Right lobe of liver (tissue), 6 donors: ENCODE data around the gene TMEM50B. TPM values are rescaled to one million over a fixed set of nuclear protein-coding genes. Genes with fewer than 3 reads are reported as not detected.
"Not testable (repeated sequence)": the region's sequence is repeated elsewhere in the genome, so short reads cannot be mapped to it uniquely, and the experiment has no call there.

Source experiments
- ATAC-seq, 4 donors: fragments of 200-7000 bp; cut with Tn5 transposase; one replicate each; pipeline ENCODE4 v1.9.1; 2020; ENCODE audit warnings: mild to moderate bottlenecking in 4 of 4, moderate library complexity in 4 of 4
- DNase-seq, 3 donors: peaks; one replicate each; pipeline ENCODE4 v3.0.0-alpha.2; 2020
- H3K27ac ChIP-seq, 3 donors: fragments of 200-600 bp; one replicate each; pipeline ENCODE4 v1.8.0; 2022
- H3K27me3 ChIP-seq, 2 donors: fragments of 200-600 bp; one replicate each; pipeline ENCODE4 v1.8.0; 2022
- H3K36me3 ChIP-seq, 4 donors: fragments of 200-600 bp; sonication (generic) in 1 of 4; one replicate each; pipeline versions ENCODE4 v1.5.1 to v1.8.0; 2017 to 2022; ENCODE audit warnings: control low read depth in 1 of 4
- H3K4me1 ChIP-seq, 4 donors: fragments of 200-600 bp; sonication (generic) in 1 of 4; one replicate each; pipeline versions ENCODE4 v1.5.1 to v1.8.0; 2017 to 2022; ENCODE audit warnings: control low read depth in 1 of 4
- H3K4me3 ChIP-seq, 3 donors: fragments of 200-600 bp; one replicate each; pipeline ENCODE4 v1.8.0; 2022
- H3K9me3 ChIP-seq, 4 donors: fragments of 200-600 bp; sonication (generic) in 1 of 4; one replicate each; pipeline versions ENCODE4 v1.5.1 to v1.8.0; 2017 to 2022; ENCODE audit warnings: control low read depth in 1 of 4
- POLR2A ChIP-seq: fragments of 450-650 bp; IDR thresholded peaks from one replicate; pipeline ENCODE4 v1.6.1; 2017; ENCODE audit warnings: antibody characterized with exemption, mild to moderate bottlenecking
- WGBS: methylation state at CpG from one replicate; pipeline ENCODE4 v1.1.6; 2018; ENCODE audit warnings: low coverage, low lambda C conversion rate; ENCODE audit not compliant: insufficient coverage; ENCODE audit errors: missing lambda C conversion rate; 5-methylcytosine and 5-hydroxymethylcytosine counted together
- intact Hi-C, 2 donors: fragments of 100-400 bp; cut with DNase I; formaldehyde crosslinking; loops; one replicate each; pipeline versions ENCODE4 v1.11.2 to v1.14.1; 2022
- total RNA-seq, 6 experiments: library from RNA; depleted of rRNA in 2 of 6; stranded (reverse); fragments of >200 nt in 2 of 6; fragmentation: NEBNext Ultra II Directional in 3 of 6; extraction: Animal tissue kit (Norgen Biotek cat#: 25700) in 3 of 6; gene quantifications; one replicate each; pipeline versions ENCODE4 v1.1.0 to v1.2.4, GENCODE V29; 2016 to 2023
- TF ChIP-seq, protein P1 (sequence below), 4 donors: fragments of 200-600 bp in 3 of 4; fragments of 450-650 bp in 1 of 4; IDR thresholded peaks; one replicate each; pipeline versions ENCODE4 v1.5.1 to v1.8.0; 2016 to 2022; ENCODE audit warnings: antibody characterized with exemption in 4 of 4, mild to moderate bottlenecking in 2 of 4
- donor health status: DM: no; HTN: yes; CAD: no.
- donor health status: DM: no; HTN: no; CAD: no.
- donor health status: DM: no; HTN: no; CAD: no.
- donor health status: DM: no; HTN: yes; CAD: no.
- donor health status: DM: no; HTN: yes; CAD: no.

Gene TMEM50B
- total RNA-seq, 6 experiments from 2014 or later: 13.0 to 35.4 (median 20.2) TPM

DNA sequence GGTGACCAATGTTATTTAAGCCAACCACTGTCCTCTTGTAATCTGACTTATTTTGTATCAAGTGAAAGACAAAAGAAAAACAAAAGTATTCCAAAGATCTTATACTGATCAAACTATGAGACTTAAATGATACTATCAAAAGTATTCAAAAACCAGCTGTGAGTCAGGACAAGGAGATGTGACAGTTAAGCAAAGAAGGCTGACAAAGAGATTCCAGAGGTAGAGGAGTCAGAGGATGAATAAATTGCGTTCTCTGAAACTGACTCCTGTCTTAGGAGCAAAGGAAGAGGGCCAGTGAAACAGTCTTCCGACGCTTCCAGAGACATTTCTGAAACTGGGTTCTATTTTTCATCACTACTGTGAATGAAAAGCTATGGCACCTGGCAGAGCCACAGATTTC is 20.9 kb downstream of the TMEM50B start:
- 97% methylated on average over 3 of the region's 3 CpGs for WGBS
- H3K4me3 ChIP-seq: no peak overlapping the region
- peaks cover 0 to 25% (median 10%) of the 10 kb centered on the region in 4 donors for H3K4me1 ChIP-seq
- no peak for ATAC-seq
- DNase-seq: peak in 1 of 3 donors; percentile 1
- no peaks in the 10 kb centered on the region for H3K9me3 ChIP-seq
- peaks cover 0 to 44% (median 4%) of the 10 kb centered on the region in 4 donors for H3K36me3 ChIP-seq
- H3K27me3 ChIP-seq: no peaks in the 10 kb centered on the region
- no peak overlapping the region for H3K27ac ChIP-seq
- TF ChIP-seq POLR2A: no peak
- TF ChIP-seq, protein P1, sequence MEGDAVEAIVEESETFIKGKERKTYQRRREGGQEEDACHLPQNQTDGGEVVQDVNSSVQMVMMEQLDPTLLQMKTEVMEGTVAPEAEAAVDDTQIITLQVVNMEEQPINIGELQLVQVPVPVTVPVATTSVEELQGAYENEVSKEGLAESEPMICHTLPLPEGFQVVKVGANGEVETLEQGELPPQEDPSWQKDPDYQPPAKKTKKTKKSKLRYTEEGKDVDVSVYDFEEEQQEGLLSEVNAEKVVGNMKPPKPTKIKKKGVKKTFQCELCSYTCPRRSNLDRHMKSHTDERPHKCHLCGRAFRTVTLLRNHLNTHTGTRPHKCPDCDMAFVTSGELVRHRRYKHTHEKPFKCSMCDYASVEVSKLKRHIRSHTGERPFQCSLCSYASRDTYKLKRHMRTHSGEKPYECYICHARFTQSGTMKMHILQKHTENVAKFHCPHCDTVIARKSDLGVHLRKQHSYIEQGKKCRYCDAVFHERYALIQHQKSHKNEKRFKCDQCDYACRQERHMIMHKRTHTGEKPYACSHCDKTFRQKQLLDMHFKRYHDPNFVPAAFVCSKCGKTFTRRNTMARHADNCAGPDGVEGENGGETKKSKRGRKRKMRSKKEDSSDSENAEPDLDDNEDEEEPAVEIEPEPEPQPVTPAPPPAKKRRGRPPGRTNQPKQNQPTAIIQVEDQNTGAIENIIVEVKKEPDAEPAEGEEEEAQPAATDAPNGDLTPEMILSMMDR (IDR thresholded peaks at IDR 0.05): no peak
- intact Hi-C loops: no loop called here

DNA sequence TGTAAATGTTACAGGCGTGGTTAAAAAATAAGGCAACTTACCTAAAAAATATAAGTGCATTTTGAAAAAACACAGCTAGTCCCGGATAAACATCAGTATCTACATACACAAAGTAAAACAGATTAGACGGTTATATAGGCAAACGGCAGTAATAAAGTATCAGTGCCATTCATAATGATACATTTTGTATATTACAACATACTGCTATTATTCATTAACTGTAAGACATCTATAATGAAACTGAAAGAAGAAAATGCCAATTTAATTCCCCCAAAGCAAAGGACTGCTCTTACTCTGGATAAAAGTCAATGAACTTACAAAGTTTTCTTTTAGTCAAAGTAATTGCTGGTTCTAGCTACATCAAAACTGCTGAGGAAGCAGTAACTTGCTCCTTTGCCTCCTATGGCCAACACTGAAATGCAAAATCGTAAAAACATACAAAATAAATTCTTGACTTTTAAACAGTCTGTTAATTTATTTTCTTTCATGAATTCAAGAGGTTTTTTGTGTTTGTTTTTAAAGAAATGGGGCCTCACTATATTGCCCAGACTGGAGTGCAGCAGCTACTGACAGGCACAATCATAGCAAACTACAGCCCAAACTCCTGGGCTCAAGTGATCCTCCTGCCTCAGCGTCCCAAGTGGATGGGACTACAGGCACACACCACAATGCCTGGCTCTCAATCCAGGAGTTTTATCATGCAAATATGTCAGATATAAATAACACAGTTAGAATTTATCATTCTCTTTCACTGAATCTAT is 23.9 kb downstream of the TMEM50B start:
- Histone ChIP-seq H3K27ac (no peak overlapping the region), H3K4me3 (no peak overlapping the region), H3K36me3 (peaks cover 0 to 44% (median 4%) of the 10 kb centered on the region in 4 donors), H3K9me3 (no peaks in the 10 kb centered on the region), H3K4me1 (peaks cover 0 to 17% (median 3%) of the 10 kb centered on the region in 4 donors), H3K27me3 (no peaks in the 10 kb centered on the region)
- TF ChIP-seq POLR2A: no peak
- TF ChIP-seq, protein P1 (IDR thresholded peaks at IDR 0.05): no peak
- intact Hi-C loops: no loop called here
- peak in 1 of 3 donors; percentile 25 for DNase-seq
- WGBS: 53% methylated on average over 6 of the region's 6 CpGs
- ATAC-seq: peak in 2 of 4 donors; percentile 31 to 50

DNA sequence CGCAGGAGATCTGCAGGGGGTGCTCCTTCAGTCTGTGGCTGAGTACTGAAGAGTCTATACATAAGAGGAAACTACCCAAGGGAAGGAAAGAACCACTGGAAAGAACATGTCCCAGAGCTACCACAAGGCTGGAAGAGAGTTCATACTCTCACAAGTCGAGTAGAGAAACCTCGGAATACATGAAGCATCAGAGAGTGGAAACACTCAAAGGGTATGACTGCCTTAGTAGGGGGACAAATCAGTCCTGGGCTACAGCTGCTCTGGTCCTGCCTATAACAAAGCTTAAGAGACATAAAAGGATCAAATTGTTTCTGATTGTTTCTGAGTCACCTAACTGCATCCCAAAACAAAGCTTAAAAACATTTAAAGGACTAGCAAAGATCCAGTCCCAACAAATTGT is 27.4 kb downstream of the TMEM50B start:
- no peaks in the 10 kb centered on the region for H3K9me3 ChIP-seq
- TF ChIP-seq POLR2A: no peak
- H3K36me3 ChIP-seq: peaks cover 0 to 32% (median 0%) of the 10 kb centered on the region in 4 donors
- DNase-seq: peak in 1 of 3 donors; percentile 7
- no peak for ATAC-seq
- intact Hi-C loops: no loop called here
- WGBS: 90% methylated on average over 1 of the region's 3 CpGs
- H3K27me3 ChIP-seq: no peaks in the 10 kb centered on the region
- peaks cover 0 to 17% (median 3%) of the 10 kb centered on the region in 4 donors for H3K4me1 ChIP-seq
- H3K27ac ChIP-seq: no peak overlapping the region
- no peak overlapping the region for H3K4me3 ChIP-seq

DNA sequence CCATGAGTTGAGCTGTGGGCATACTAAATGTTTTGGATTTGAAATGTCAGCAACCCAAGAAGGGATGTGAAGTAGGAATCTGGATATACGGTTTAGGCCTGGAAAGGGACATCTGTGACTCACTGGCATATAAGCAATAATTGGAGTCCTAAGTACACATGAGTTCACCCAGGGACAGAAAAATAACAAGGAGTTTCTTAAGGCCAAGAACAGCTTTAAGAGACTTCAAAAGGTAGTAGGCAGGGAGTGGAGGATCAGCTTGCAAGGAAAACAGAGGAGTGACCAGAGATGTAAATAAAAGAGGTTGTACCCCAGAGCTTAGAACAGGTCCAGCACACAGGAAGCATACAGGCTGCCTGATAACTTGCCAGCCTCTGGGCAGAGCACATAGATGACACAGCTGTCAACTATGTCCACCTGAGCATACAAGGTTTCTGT is 28.1 kb downstream of the TMEM50B start:
- H3K27me3 ChIP-seq: no peaks in the 10 kb centered on the region
- H3K9me3 ChIP-seq: no peaks in the 10 kb centered on the region
- H3K36me3 ChIP-seq: peaks cover 0 to 30% (median 0%) of the 10 kb centered on the region in 4 donors
- intact Hi-C loops: no loop called here
- TF ChIP-seq POLR2A: no peak
- TF ChIP-seq, protein P1 (IDR thresholded peaks at IDR 0.05): no peak
- peaks cover 0 to 11% (median 3%) of the 10 kb centered on the region in 4 donors for H3K4me1 ChIP-seq
- 88% methylated on average over 1 of the region's 1 CpG for WGBS
- ATAC-seq: peak in 2 of 4 donors; percentile 32 to 62
- peak in 1 of 3 donors; percentile 8 for DNase-seq
- H3K27ac ChIP-seq: no peak overlapping the region
- H3K4me3 ChIP-seq: no peak overlapping the region

DNA sequence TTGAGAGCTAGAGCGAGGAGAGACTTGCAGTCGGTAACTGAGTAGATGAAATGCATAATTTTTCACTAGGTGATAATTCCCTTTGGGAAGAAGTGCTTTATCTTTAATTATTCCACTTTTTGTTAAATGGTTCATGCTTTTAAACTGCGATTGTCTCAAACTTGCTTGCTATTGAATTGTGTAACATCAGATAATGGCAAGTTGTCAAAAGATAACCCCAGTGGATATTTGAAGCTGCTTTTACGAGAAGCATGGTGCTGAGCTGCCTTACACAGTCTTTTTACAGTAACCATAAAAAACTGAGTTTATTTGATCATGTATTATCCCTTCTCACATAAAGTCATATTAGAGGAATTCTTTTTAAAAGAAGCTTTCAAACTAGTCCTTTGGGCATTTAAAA is 30.2 kb downstream of the TMEM50B start:
- H3K27ac ChIP-seq: no peak overlapping the region
- H3K9me3 ChIP-seq: no peaks in the 10 kb centered on the region
- peak; percentile 46 to 59 (median 53) for ATAC-seq
- intact Hi-C loops: no loop called here
- no peak for DNase-seq
- H3K4me1 ChIP-seq: no peaks in the 10 kb centered on the region
- peaks cover 0 to 15% (median 0%) of the 10 kb centered on the region in 4 donors for H3K36me3 ChIP-seq
- 57% methylated on average over 4 of the region's 4 CpGs for WGBS
- no peak overlapping the region for H3K4me3 ChIP-seq
- TF ChIP-seq, protein P1 (IDR thresholded peaks at IDR 0.05): no peak
- no peak for TF ChIP-seq POLR2A
- H3K27me3 ChIP-seq: no peaks in the 10 kb centered on the region

DNA sequence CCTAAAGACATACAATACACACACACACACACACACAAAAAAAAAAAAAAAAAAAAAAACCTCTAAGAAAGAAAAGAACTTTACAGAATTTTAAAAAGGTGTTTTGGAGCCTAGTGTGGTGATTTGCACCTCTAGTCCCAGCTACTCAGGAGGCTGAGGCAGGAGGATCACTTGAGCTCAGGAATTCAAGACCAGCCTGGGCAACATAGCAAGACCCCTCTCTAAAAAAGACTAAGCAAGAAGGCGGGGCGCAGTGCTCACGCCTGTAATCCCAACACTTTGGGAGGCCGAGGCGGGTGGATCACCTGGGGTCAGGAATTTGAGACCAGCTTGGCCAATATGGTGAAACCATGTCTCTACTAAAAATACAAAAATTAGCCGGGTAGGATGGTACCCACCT is 33.2 kb downstream of the TMEM50B start:
- ATAC-seq, H3K36me3 ChIP-seq, H3K4me1 ChIP-seq, H3K27ac ChIP-seq, intact Hi-C loops, DNase-seq, H3K4me3 ChIP-seq, H3K9me3 ChIP-seq, H3K27me3 ChIP-seq: not testable (repeated sequence)
- 95% methylated on average over 4 of the region's 6 CpGs for WGBS
